ENCODE results near the gene CNOT6L. TPM values are rescaled to one million over a fixed set of nuclear protein-coding genes. Genes with fewer than 3 reads are reported as not detected.

The CNOT6L gene
- polyA plus RNA-seq, 1 donor from 2014 or later: 14.4 TPM

GRCh38 chr4:77731656-77732055 lies 87.5 kb downstream of the CNOT6L start:
- no peaks in the 10 kb centered on the region for H3K9me3 ChIP-seq (ENCODE audit: low read length)
- no peak overlapping the region for H3K4me3 ChIP-seq (ENCODE audit: low read length)
- no peak overlapping the region for H3K9ac ChIP-seq (ENCODE audit: low read length)
- H2AFZ ChIP-seq (ENCODE audit: low read depth, low read length): no peak overlapping the region
- no peaks in the 10 kb centered on the region for H3K27me3 ChIP-seq (ENCODE audit: insufficient read depth, low read depth, low read length)
- no peaks in the 10 kb centered on the region for H3K9me2 ChIP-seq (ENCODE audit: insufficient read depth, low read length)
- no peaks in the 10 kb centered on the region for H4K20me1 ChIP-seq (ENCODE audit: insufficient read depth)
- TF ChIP-seq CTCF (IDR thresholded peaks at IDR 0.05; ENCODE audit: poor library complexity, severe bottlenecking) (no peak), MXI1 (conservative IDR thresholded peaks at IDR 0.05; ENCODE audit: poor library complexity, severe bottlenecking) (no peak), EZH2 (IDR thresholded peaks at IDR 0.05; ENCODE audit: borderline replicate concordance, insufficient read depth, low read length, poor library complexity, severe bottlenecking) (no peak), REST (IDR thresholded peaks at IDR 0.05; ENCODE audit: borderline replicate concordance) (no peak), SMC3 (conservative IDR thresholded peaks at IDR 0.05; ENCODE audit: poor library complexity) (no peak)
- H3K36me3 ChIP-seq (ENCODE audit: insufficient read depth, low read length): no peaks in the 10 kb centered on the region
- no peak overlapping the region for H3K4me2 ChIP-seq (ENCODE audit: low read length)
- no peak overlapping the region for H3K27ac ChIP-seq (ENCODE audit: low read length)
- H3F3A ChIP-seq (ENCODE audit: insufficient read depth, low read length, poor library complexity, severe bottlenecking): no peaks in the 10 kb centered on the region
- no peaks in the 10 kb centered on the region for H3K79me2 ChIP-seq (replicated peaks; ENCODE audit: insufficient read depth, low read length)

GRCh38 chr4:77728420-77728819 lies 90.7 kb downstream of the CNOT6L start:
- H3K27ac ChIP-seq (ENCODE audit: low read length): no peak overlapping the region
- no peaks in the 10 kb centered on the region for H3K36me3 ChIP-seq (ENCODE audit: insufficient read depth, low read length)
- no peak overlapping the region for H3K4me2 ChIP-seq (ENCODE audit: low read length)
- H3K79me2 ChIP-seq (replicated peaks; ENCODE audit: insufficient read depth, low read length): no peaks in the 10 kb centered on the region
- H3K9me3 ChIP-seq (ENCODE audit: low read length): no peaks in the 10 kb centered on the region
- no peaks in the 10 kb centered on the region for H3F3A ChIP-seq (ENCODE audit: insufficient read depth, low read length, poor library complexity, severe bottlenecking)
- no peaks in the 10 kb centered on the region for H3K27me3 ChIP-seq (ENCODE audit: insufficient read depth, low read depth, low read length)
- no peaks in the 10 kb centered on the region for H3K9me2 ChIP-seq (ENCODE audit: insufficient read depth, low read length)
- no peak overlapping the region for H3K9ac ChIP-seq (ENCODE audit: low read length)
- H2AFZ ChIP-seq (ENCODE audit: low read depth, low read length): no peak overlapping the region
- no peak overlapping the region for H3K4me3 ChIP-seq (ENCODE audit: low read length)
- TF ChIP-seq MXI1 (conservative IDR thresholded peaks at IDR 0.05; ENCODE audit: poor library complexity, severe bottlenecking) (no peak), EP300 (conservative IDR thresholded peaks at IDR 0.05; ENCODE audit: poor library complexity, severe bottlenecking) (no peak), REST (IDR thresholded peaks at IDR 0.05; ENCODE audit: borderline replicate concordance) (no peak), RAD21 (conservative IDR thresholded peaks at IDR 0.05) (no peak), TAF1 (IDR thresholded peaks at IDR 0.05; ENCODE audit: low read depth) (no peak), POLR2AphosphoS5 (IDR thresholded peaks at IDR 0.05) (no peak), CTCF (IDR thresholded peaks at IDR 0.05; ENCODE audit: poor library complexity, severe bottlenecking) (no peak), EZH2 (IDR thresholded peaks at IDR 0.05; ENCODE audit: borderline replicate concordance, insufficient read depth, low read length, poor library complexity, severe bottlenecking) (no peak), SMC3 (conservative IDR thresholded peaks at IDR 0.05; ENCODE audit: poor library complexity) (no peak)
- H4K20me1 ChIP-seq (ENCODE audit: insufficient read depth): no peaks in the 10 kb centered on the region

Data from neural cell (in vitro differentiated cells).